Nephron progenitor cell (in vitro differentiated cells): ENCODE results near the gene KCNH3.

Experiments used
- DNase-seq: peaks from one replicate; pipeline ENCODE4 v3.0.0; 2021
- H3K27ac Mint-ChIP-seq: 2 replicates; pipeline ENCODE4 v1.8.0; 2021; ENCODE audit warnings: mild to moderate bottlenecking, moderate library complexity, mixed read lengths
- H3K27me3 Mint-ChIP-seq: 2 replicates; pipeline ENCODE4 v1.8.0; 2021; ENCODE audit warnings: mild to moderate bottlenecking, low read depth, mixed read lengths; ENCODE audit not compliant: poor library complexity
- H3K36me3 Mint-ChIP-seq: 2 replicates; pipeline ENCODE4 v1.8.0; 2021; ENCODE audit warnings: low read depth, mixed read lengths
- H3K4me1 Mint-ChIP-seq: 2 replicates; pipeline ENCODE4 v1.8.0; 2021; ENCODE audit warnings: mixed read lengths
- H3K4me3 Mint-ChIP-seq: 2 replicates; pipeline ENCODE4 v1.8.0; 2021; ENCODE audit warnings: mild to moderate bottlenecking, moderate library complexity, mixed read lengths
- H3K9me3 Mint-ChIP-seq: 2 replicates; pipeline ENCODE4 v1.8.0; 2021; ENCODE audit warnings: mild to moderate bottlenecking, moderate library complexity, mixed read lengths
- TF ChIP-seq, protein P1 (sequence below): fragments of 200-600 bp; sonication (generic); IDR thresholded peaks from 2 replicates; pipeline ENCODE4 v1.5.0; 2021; ENCODE audit warnings: antibody characterized with exemption

KCNH3 gene

DNA sequence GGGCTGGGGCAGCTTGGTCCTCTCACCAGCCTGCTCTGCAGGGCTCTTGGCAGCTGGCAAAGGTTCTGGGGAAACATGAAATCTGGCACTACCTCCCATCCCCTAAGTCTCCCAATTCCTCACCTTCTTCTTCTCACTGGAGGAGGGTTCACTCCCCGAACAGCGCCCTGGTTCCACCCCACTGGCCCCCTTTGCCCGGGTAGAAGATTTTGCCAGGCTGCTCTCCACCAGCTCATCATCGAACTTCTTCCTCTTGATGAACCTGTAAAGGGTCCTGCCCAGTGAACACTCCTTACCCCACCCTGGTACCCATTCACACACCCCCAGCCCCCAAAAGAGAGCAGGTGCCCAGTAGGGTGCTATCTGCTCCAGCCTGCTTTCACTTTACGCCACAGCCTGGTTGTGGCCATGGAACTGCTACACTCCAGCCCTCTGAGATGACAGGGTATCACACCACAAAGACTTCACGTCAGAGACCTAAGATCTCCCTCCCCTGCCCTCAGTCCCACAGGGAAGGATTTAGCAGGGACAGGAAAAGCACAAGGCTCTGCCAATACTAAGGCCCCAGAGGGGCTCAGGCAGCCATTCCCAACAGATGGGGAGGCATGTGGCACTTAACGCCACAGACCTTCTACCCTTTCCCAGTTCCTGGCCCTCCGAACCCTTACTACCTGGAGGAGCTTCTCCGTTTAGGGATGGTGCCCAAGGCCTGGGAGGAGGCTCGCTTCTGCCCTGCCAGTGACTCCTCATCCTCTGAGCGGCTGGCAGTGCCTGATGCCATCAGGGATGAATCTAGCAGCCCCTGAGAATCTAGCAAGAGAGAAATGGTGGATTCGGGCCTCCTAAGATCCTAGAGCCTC lies 26.8 kb downstream of the KCNH3 start:
- no peak overlapping the region for H3K27ac Mint-ChIP-seq

GRCh38 chr12:49566361-49566760 lies 27.5 kb downstream of the KCNH3 start:
- H3K4me1 Mint-ChIP-seq: peaks cover 27% of the 10 kb centered on the region
- H3K27ac Mint-ChIP-seq: no peak overlapping the region
- H3K4me3 Mint-ChIP-seq: peak overlapping the region; percentile 100
- peaks cover 3% of the 10 kb centered on the region for H3K27me3 Mint-ChIP-seq
- no peaks in the 10 kb centered on the region for H3K9me3 Mint-ChIP-seq
- TF ChIP-seq, protein P1, sequence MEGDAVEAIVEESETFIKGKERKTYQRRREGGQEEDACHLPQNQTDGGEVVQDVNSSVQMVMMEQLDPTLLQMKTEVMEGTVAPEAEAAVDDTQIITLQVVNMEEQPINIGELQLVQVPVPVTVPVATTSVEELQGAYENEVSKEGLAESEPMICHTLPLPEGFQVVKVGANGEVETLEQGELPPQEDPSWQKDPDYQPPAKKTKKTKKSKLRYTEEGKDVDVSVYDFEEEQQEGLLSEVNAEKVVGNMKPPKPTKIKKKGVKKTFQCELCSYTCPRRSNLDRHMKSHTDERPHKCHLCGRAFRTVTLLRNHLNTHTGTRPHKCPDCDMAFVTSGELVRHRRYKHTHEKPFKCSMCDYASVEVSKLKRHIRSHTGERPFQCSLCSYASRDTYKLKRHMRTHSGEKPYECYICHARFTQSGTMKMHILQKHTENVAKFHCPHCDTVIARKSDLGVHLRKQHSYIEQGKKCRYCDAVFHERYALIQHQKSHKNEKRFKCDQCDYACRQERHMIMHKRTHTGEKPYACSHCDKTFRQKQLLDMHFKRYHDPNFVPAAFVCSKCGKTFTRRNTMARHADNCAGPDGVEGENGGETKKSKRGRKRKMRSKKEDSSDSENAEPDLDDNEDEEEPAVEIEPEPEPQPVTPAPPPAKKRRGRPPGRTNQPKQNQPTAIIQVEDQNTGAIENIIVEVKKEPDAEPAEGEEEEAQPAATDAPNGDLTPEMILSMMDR: no peak
- H3K36me3 Mint-ChIP-seq: peaks cover 35% of the 10 kb centered on the region
- DNase-seq: no peak

More for the DNA sequence above, 26.8 kb downstream of the KCNH3 start:
- Mint-ChIP-seq H3K27me3 (peaks cover 3% of the 10 kb centered on the region), H3K9me3 (no peaks in the 10 kb centered on the region), H3K4me1 (peaks cover 25% of the 10 kb centered on the region), H3K36me3 (peaks cover 32% of the 10 kb centered on the region), H3K4me3 (peak overlapping the region; percentile 20)
- no peak for DNase-seq
- TF ChIP-seq, protein P1: no peak

DNA sequence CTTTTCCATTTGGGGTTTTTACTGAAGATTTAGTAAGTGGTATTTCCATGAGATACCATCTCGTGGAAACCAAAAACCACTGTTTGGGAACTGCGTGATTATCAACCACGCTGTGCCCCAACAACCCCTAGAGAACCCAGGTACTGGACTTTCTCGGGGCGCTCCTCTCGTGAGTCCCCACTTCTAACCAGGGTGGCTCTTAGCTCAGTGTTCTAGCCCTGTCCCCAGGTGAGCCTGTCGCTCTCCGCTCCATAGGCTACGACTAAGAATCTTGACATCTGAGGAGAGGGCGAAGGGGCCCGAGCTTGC lies 28.4 kb downstream of the KCNH3 start:
- peak overlapping the region; percentile 100 for H3K4me3 Mint-ChIP-seq
- H3K27ac Mint-ChIP-seq: peak overlapping the region; percentile 90
- TF ChIP-seq, protein P1: no peak
- H3K4me1 Mint-ChIP-seq: peaks cover 27% of the 10 kb centered on the region
- H3K27me3 Mint-ChIP-seq: peaks cover 5% of the 10 kb centered on the region
- no peak for DNase-seq
- H3K36me3 Mint-ChIP-seq: peaks cover 40% of the 10 kb centered on the region
- H3K9me3 Mint-ChIP-seq: peaks cover 6% of the 10 kb centered on the region

GRCh38 chr12:49567611-49568441 lies 29.0 kb downstream of the KCNH3 start, which contains the start of gene MCRS1:
Gene MCRS1, minus strand, starts transcription at chr12:49568142. Its CDS starts 1,411 bp downstream, at chr12:49566731.
- Mint-ChIP-seq H3K4me3 (peak within 1 kb of the TSS; percentile 100), H3K4me1 (peaks cover 27% of the 10 kb centered on the region), H3K27me3 (peaks cover 2% of the 10 kb centered on the region), H3K36me3 (peaks cover 40% of the 10 kb centered on the region), H3K9me3 (peaks cover 6% of the 10 kb centered on the region), H3K27ac (peak within 1 kb of the TSS; percentile 99)
- TF ChIP-seq, protein P1: no peak
- peak; percentile 85 for DNase-seq

DNA sequence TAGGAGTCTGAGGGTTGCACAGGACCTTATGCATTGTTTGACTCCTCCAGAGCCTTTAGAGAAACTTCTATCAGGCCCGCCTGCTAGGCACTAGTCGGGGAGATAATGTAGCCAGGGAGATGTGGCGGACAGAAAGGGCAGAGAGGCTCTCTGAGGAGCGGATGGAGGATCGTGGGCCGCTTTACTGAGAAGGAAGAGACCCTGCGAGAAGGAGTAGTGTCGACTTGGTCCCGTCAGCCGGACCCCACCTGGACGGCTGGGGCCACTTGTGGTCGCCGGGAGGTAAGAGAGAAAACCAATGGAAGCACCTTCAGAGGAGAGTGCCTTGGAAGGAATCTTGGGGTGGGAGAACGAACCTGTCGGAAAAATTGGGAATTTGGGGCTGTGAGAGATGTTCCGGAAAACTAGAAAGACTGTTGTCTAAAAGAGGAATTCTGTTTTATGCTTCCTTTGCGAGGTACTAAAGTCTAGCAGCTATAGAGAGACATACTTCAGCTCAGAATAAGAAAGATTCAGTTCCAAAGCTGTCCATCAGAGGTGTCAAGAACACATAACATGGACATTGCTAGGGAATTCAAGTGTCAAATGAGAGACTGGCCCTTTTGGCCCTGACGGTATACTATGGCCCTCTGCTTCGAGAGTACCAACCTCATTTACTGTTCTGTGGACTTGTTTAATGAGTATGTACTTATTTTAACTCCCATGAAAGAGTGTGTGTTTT lies 29.8 kb downstream of the KCNH3 start:
- H3K27me3 Mint-ChIP-seq: peaks cover 2% of the 10 kb centered on the region
- peaks cover 27% of the 10 kb centered on the region for H3K4me1 Mint-ChIP-seq
- DNase-seq: no peak
- H3K27ac Mint-ChIP-seq: peak overlapping the region; percentile 99
- H3K4me3 Mint-ChIP-seq: peak overlapping the region; percentile 100
- H3K36me3 Mint-ChIP-seq: peaks cover 40% of the 10 kb centered on the region
- H3K9me3 Mint-ChIP-seq: peaks cover 6% of the 10 kb centered on the region
- TF ChIP-seq, protein P1: no peak
